ENCODE results near the gene ACTR2.
"Not testable (repeated sequence)": the region's sequence is repeated elsewhere in the genome, so short reads cannot be mapped to it uniquely, and the experiment has no call there.

The ACTR2 gene

DNA sequence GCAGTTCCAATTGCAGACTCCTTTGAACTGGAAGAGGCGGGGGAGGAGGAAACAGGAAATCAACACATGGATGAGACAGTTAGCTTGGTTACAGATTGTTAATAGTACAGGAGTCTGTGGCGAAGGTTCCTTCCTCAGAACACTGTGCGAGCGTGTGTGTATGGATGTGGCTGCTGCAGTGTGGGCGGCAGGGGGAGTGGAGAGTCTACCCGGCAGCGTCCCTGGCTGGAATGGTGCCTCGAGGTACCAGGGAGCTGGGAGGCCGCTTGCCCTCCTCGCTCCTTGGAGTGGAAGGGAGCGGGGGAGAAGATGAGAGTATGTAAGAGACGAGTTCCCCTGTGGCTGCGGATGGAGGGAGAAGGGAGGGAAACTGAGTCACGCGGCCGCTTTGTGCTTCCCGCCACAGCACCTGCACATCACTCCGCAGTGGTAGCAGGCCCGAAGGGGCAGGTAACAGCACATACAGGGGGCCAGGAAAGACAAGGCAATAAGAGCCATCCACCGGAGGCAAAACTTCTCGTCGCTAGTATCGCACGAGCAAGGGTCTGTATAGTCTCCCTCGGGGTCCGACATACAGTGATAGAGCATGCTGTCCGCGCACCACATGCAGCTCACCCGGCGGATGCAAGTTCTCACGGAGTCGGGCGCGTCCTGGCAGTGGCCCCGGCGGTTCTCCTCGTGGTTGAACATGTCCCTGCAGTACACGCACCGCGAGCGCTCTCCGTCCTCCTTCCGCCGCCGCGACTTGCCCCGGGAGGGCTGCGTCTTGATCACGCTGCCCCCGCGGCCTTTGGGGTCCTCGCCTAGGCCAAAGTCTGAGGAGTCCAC, 85.7 kb downstream of the ACTR2 start:
- DNase-seq (ENCODE audit: low spot score) = no peak

DNA sequence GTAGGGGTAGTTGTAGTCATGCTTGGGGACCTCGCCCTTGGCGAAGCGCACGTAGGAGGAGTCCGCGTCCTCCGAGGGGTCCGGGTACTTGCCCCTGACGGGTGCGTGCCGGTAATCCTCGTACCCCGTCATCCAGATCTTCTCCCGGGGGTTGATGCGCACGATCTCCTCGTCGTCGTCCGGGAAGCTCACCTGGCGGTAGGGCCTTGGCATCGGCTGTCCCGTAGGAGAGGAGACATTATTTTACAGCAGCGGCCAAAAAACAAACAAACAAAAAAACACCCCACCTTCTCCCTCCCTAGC, 86.3 kb downstream of the ACTR2 start:
- no peak for DNase-seq (ENCODE audit: low spot score)

DNA sequence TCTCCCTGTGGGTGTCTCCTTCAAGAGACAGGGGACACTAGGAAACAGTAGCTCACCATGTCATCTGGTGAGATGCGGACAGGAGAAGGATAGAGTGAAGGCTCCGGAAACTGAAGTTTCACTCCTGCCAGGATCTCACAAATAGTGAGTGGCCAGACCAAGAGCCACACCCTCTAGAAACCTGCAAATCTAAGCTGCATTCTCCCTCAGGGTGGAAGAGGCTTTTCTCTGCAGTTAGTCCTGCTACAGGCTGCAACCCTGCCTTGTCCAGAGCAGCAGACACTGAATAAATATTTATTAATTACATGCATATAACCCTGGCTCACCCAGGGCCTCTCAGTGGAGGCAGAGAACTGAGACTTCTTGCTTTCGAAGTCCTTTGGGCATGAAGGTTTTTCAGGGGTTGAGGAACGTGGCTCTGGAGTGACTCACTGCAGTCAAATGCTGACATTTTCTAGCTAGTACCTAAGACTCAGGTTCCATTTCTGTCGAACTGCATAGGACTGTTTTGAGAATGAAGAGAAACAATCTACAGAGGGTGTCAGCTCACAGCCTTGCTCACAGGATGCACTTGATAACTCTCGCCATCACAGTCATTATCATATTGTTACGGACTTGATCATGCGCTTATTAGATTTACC, 87.3 kb downstream of the ACTR2 start:
- no peak for DNase-seq (ENCODE audit: low spot score)

GRCh38 chr2:65316072-65316471, 88.4 kb downstream of the ACTR2 start:
- DNase-seq (ENCODE audit: low spot score) = no peak

DNA sequence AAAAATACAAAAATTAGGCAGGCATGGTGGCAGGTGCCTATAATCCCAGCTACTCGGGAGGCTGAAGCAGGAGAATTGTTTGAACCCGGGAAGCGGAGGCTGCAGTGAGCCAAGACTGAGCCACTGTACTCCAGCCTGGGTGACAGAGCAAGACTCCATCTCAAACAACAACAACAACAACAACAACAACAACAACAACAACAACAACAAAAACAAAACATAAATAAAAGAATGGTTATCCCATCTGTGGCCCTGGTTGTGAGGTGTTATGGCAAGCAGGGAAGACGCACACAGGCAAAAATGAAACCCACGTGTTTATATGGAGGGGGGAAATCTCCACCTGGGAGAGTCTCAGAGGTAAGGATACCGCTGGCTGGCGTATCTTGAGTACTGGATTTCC, 89.7 kb downstream of the ACTR2 start:
- not testable (repeated sequence) for DNase-seq (ENCODE audit: low spot score)

GRCh38 chr2:65317841-65318240, 90.2 kb downstream of the ACTR2 start:
- DNase-seq (ENCODE audit: low spot score) = no peak

GRCh38 chr2:65319072-65319673, 91.5 kb downstream of the ACTR2 start:
- no peak for DNase-seq (ENCODE audit: low spot score)

- DNase-seq (ENCODE audit: low spot score) = no peak
Observed at GRCh38 chr2:65319674-65320041, 92.0 kb downstream of the ACTR2 start.

DNA sequence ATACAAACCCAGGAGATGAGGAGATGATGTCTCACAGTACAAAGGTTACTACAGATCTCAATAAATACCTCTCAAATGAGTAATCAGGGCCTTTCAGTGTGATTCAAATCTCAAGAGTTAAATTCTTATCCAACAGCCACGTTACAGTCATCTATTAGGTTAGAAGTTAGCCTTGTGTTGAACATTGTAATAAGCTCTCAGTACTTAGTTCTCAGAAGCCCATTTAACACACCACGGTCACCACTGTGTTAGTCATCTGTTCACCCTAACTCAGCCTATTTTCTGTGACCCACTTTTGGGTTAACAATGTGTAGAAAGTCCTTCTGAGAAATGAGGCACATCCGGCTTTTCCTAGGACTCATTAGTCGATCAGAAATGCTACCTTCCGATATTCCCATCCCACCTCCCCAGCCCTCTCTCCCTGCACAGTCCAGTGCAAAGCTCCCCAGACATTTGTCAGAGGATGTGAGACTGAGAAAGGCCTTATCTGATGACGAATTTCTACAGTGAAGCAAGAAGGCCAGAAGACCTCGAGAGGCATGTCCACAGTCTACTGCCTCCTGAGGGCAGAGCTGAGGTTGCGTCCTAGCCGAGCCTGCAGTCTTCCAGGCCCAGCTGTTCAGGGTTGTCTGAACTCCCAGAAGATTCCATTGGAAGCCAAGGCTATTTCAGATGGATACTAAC, 92.6 kb downstream of the ACTR2 start:
- peak; percentile 98 for DNase-seq (ENCODE audit: low spot score)
